Calu3 (cell line): ENCODE measurements around the gene PCDHB10. TPM values are rescaled to one million over a fixed set of nuclear protein-coding genes. Genes with fewer than 3 reads are reported as not detected.
"Not testable (repeated sequence)": the region's sequence is repeated elsewhere in the genome, so short reads cannot be mapped to it uniquely, and the experiment has no call there.

ENCODE experiments used
- BruUV-seq: library from RNA; stranded (reverse); fragments of 400-500 nt; replicated peaks from 2 replicates; lab custom pipeline; 2021; lab: Mats Ljungman, UMichigan
- CTCF ChIA-PET: fragments of 300-600 bp; sonication (Branson Sonifier 250); formaldehyde crosslinking; loops from one replicate; lab custom pipeline; 2022; ENCODE audit warnings: antibody characterized with exemption; lab: Charles Lee
- DNase-seq: peaks from one replicate; pipeline ENCODE4 v3.0.0; 2022
- H3K27ac Mint-ChIP-seq: one replicate; pipeline ENCODE4 v1.8.0; 2022; ENCODE audit warnings: mixed read lengths; ENCODE audit not compliant: unreplicated experiment
- H3K27me3 Mint-ChIP-seq: one replicate; pipeline ENCODE4 v1.8.0; 2022; ENCODE audit warnings: mixed read lengths; ENCODE audit not compliant: unreplicated experiment
- H3K36me3 Mint-ChIP-seq: one replicate; pipeline ENCODE4 v1.8.0; 2022; ENCODE audit warnings: mild to moderate bottlenecking, moderate library complexity, mixed read lengths; ENCODE audit not compliant: insufficient read depth, unreplicated experiment
- H3K4me1 Mint-ChIP-seq: one replicate; pipeline ENCODE4 v1.8.0; 2022; ENCODE audit warnings: mild to moderate bottlenecking, low read depth, mixed read lengths; ENCODE audit not compliant: unreplicated experiment
- H3K4me3 Mint-ChIP-seq: one replicate; pipeline ENCODE4 v1.8.0; 2022; ENCODE audit warnings: mild to moderate bottlenecking, low read depth, moderate library complexity, mixed read lengths; ENCODE audit not compliant: unreplicated experiment
- H3K9me3 Mint-ChIP-seq: one replicate; pipeline ENCODE4 v1.8.0; 2022; ENCODE audit warnings: low read depth, mixed read lengths; ENCODE audit not compliant: unreplicated experiment
- intact Hi-C: fragments of 100-400 bp; cut with micrococcal nuclease; formaldehyde crosslinking; loops from one replicate; pipeline ENCODE4 v1.10.0; 2022; ENCODE audit not compliant: unreplicated experiment
- total RNA-seq: library from RNA; stranded (reverse); gene quantifications from 2 replicates; pipeline ENCODE4 v1.2.3, GENCODE V29; 2022
- TF ChIP-seq, protein P1 (sequence below): fragments of 200-600 bp; IDR thresholded peaks from one replicate; pipeline ENCODE4 v1.8.0; 2022; ENCODE audit warnings: antibody characterized with exemption; ENCODE audit not compliant: unreplicated experiment

The PCDHB10 gene
- total RNA-seq, 1 experiment from 2014 or later = 1.0 TPM

DNA sequence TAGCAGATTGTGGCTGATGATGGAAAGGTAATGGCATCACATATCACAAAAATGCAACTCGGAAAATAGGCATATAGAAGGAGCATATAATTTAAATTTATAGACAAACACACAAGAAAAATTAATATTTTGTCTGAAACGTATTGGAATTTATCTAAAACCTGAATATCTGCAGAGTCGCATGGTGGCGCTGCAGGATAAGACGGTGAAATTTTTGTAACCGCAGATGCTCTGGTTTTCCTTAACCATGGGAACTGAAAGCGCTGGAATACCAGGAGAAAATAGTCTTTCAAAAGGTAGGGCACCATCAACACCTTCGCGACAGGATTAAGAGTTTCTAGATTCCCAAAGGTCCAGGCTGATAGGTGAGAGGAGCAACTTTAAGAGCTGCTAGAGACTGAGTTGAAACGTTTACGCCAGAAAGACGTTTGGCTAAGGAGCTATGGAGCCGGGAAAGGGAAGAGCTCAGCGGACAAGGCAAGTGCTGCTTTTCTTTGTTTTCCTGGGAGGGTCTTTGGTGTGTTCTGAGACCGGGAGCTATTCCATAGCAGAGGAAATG lies 42.0 kb downstream of the PCDHB10 start:
- Mint-ChIP-seq H3K9me3 (peaks cover 18% of the 10 kb centered on the region), H3K4me3 (no peak overlapping the region), H3K27ac (no peak overlapping the region), H3K27me3 (no peaks in the 10 kb centered on the region), H3K4me1 (no peaks in the 10 kb centered on the region), H3K36me3 (no peaks in the 10 kb centered on the region)
- CTCF ChIA-PET = no interaction called here
- BruUV-seq = no TSS peak
- no peak for DNase-seq
- intact Hi-C loops = no loop called here
- TF ChIP-seq, protein P1, sequence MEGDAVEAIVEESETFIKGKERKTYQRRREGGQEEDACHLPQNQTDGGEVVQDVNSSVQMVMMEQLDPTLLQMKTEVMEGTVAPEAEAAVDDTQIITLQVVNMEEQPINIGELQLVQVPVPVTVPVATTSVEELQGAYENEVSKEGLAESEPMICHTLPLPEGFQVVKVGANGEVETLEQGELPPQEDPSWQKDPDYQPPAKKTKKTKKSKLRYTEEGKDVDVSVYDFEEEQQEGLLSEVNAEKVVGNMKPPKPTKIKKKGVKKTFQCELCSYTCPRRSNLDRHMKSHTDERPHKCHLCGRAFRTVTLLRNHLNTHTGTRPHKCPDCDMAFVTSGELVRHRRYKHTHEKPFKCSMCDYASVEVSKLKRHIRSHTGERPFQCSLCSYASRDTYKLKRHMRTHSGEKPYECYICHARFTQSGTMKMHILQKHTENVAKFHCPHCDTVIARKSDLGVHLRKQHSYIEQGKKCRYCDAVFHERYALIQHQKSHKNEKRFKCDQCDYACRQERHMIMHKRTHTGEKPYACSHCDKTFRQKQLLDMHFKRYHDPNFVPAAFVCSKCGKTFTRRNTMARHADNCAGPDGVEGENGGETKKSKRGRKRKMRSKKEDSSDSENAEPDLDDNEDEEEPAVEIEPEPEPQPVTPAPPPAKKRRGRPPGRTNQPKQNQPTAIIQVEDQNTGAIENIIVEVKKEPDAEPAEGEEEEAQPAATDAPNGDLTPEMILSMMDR = no peak

DNA sequence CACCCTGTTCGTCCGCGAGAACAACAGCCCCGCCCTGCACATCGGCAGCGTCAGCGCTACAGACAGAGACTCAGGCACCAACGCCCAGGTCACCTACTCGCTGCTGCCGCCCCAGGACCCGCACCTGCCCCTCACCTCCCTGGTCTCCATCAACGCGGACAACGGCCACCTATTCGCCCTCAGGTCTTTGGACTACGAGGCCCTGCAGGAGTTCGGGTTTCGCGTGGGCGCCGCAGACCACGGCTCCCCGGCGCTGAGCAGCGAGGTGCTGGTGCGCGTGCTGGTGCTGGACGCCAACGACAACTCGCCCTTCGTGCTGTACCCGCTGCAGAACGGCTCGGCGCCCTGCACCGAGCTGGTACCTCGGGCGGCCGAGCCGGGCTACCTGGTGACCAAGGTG lies 43.8 kb downstream of the PCDHB10 start:
- BruUV-seq, H3K36me3 Mint-ChIP-seq, DNase-seq, CTCF ChIA-PET, H3K27me3 Mint-ChIP-seq, H3K4me1 Mint-ChIP-seq, H3K4me3 Mint-ChIP-seq, H3K27ac Mint-ChIP-seq, intact Hi-C loops: not testable (repeated sequence)
- peaks cover 25% of the 10 kb centered on the region for H3K9me3 Mint-ChIP-seq

DNA sequence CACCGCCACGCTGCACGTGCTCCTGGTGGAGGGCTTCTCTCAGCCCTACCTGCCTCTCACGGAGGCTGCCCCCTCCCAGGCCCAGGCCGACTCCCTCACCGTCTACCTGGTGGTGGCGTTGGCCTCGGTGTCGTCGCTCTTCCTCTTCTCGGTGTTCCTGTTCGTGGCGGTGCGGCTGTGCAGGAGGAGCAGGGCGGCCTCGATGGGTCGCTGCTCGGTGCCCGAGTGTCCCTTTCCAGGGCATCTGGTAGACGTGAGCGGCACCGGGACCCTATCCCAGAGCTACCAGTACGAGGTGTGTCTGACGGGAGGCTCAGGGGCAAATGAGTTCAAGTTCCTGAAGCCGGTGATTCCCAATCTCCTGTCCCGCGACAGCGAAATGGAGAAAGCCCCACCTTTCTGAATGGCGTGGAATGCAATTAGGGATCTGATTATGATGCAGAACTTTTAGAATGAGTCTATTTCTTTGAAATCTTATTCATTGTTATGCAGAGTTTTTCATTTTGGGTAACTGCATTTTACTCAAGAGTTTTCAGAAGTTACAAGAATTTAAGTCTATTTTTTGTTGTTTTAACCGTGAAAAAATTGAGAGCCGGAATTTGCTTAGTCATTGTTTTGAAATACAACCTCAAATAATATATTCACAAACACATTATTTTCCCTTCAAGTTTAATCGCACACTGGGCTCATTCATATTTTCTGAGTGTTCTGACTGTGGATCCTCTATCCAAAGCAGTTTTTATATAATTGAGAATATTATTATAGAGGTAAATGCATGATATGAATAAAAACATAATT lies 44.6 kb downstream of the PCDHB10 start:
- no TSS peak for BruUV-seq
- Mint-ChIP-seq H3K9me3 (peaks cover 23% of the 10 kb centered on the region), H3K27me3 (no peaks in the 10 kb centered on the region), H3K4me1 (no peaks in the 10 kb centered on the region), H3K27ac (no peak overlapping the region), H3K4me3 (no peak overlapping the region), H3K36me3 (no peaks in the 10 kb centered on the region)
- TF ChIP-seq, protein P1 = no peak
- intact Hi-C loops = no loop called here
- CTCF ChIA-PET = no interaction called here
- DNase-seq = no peak

DNA sequence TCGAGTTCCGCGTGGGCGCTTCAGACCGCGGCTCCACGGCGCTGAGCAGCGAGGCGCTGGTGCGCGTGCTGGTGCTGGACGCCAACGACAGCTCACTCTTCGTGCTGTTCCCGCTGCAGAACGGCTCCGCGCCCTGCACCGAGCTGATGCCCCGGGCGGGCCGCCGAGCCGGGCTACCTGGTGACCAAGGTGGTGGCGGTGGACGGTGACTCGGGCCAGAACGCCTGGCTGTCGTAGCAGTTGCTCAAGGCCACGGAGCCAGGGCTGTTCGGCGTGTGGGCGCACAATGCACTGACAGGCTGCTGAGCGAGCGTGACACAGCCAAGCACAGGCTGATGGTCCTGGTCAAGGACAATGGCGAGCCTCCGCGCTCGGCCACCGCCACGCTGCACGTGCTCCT lies 49.3 kb downstream of the PCDHB10 start:
- no peaks in the 10 kb centered on the region for H3K36me3 Mint-ChIP-seq
- intact Hi-C loops = no loop called here
- no peak for DNase-seq
- no peak overlapping the region for H3K27ac Mint-ChIP-seq
- TF ChIP-seq, protein P1 = no peak
- H3K9me3 Mint-ChIP-seq = peaks cover 18% of the 10 kb centered on the region
- no peaks in the 10 kb centered on the region for H3K27me3 Mint-ChIP-seq
- no peak overlapping the region for H3K4me3 Mint-ChIP-seq
- H3K4me1 Mint-ChIP-seq = no peaks in the 10 kb centered on the region
- BruUV-seq = no TSS peak
- CTCF ChIA-PET = no interaction called here

Other genes with a start within 250 kb of the PCDHB10 start
- 12.6 and 17.1 TPM in 2 replicates for gene PCDHAC2, start 225.9 kb upstream of the PCDHB10 start, total RNA-seq
- not detected in 2 replicates for gene PCDHB1, start 141.0 kb upstream of the PCDHB10 start, total RNA-seq
- gene PCDHB2, start 97.7 kb upstream of the PCDHB10 start, total RNA-seq = 0.24 TPM in 1 of 2 replicates, not detected in the other
- gene PCDHB3, start 91.9 kb upstream of the PCDHB10 start, total RNA-seq = 0.09 and 0.10 TPM in 2 replicates
- not detected in 2 replicates for gene PCDHB4, start 70.5 kb upstream of the PCDHB10 start, total RNA-seq
- gene PCDHB5, start 57.1 kb upstream of the PCDHB10 start, total RNA-seq = not detected in 2 replicates
- gene PCDHB6, start 42.3 kb upstream of the PCDHB10 start, total RNA-seq = not detected in 2 replicates
- gene PCDHB7, start 19.7 kb upstream of the PCDHB10 start, total RNA-seq = 0.26 and 0.37 TPM in 2 replicates
- 0.21 and 0.61 TPM in 2 replicates for gene PCDHB8, start 14.6 kb upstream of the PCDHB10 start, total RNA-seq
- 0.35 and 0.66 TPM in 2 replicates for gene PCDHB16, start 10.0 kb upstream of the PCDHB10 start, total RNA-seq
- gene PCDHB9, start 5.2 kb upstream of the PCDHB10 start, total RNA-seq = 2.4 and 3.5 TPM in 2 replicates
- 0.83 and 0.85 TPM in 2 replicates for gene PCDHB11, start 7.3 kb downstream of the PCDHB10 start, total RNA-seq
- gene PCDHB12, start 16.4 kb downstream of the PCDHB10 start, total RNA-seq = 1.3 and 1.6 TPM in 2 replicates
- gene PCDHB13, start 21.6 kb downstream of the PCDHB10 start, total RNA-seq = 0.86 and 1.1 TPM in 2 replicates
- gene PCDHB14, start 31.0 kb downstream of the PCDHB10 start, total RNA-seq = 5.7 and 6.3 TPM in 2 replicates
- 1.1 and 1.4 TPM in 2 replicates for gene PCDHB15, start 53.0 kb downstream of the PCDHB10 start, total RNA-seq
- gene SLC25A2, start 111.7 kb downstream of the PCDHB10 start, total RNA-seq = 0.26 and 0.27 TPM in 2 replicates
- 73.2 and 79.6 TPM in 2 replicates for gene TAF7, start 128.4 kb downstream of the PCDHB10 start, total RNA-seq
- 0.29 TPM in 1 of 2 replicates, not detected in the other for gene PCDHGA1, start 138.2 kb downstream of the PCDHB10 start, total RNA-seq
- gene PCDHGA2, start 146.4 kb downstream of the PCDHB10 start, total RNA-seq = not detected in 2 replicates
- gene PCDHGA3, start 151.5 kb downstream of the PCDHB10 start, total RNA-seq = not detected in 2 replicates
- 0.19 and 0.20 TPM in 2 replicates for gene PCDHGB1, start 157.7 kb downstream of the PCDHB10 start, total RNA-seq
- 0.07 TPM in 2 replicates for gene PCDHGA4, start 162.7 kb downstream of the PCDHB10 start, total RNA-seq
- 0.34 and 0.38 TPM in 2 replicates for gene PCDHGB2, start 167.6 kb downstream of the PCDHB10 start, total RNA-seq
- 0.10 and 0.12 TPM in 2 replicates for gene PCDHGA5, start 171.8 kb downstream of the PCDHB10 start, total RNA-seq
- 1.2 and 1.6 TPM in 2 replicates for gene PCDHGB3, start 177.9 kb downstream of the PCDHB10 start, total RNA-seq
- 0.71 and 0.80 TPM in 2 replicates for gene PCDHGA6, start 181.5 kb downstream of the PCDHB10 start, total RNA-seq
- 0.73 and 0.90 TPM in 2 replicates for gene PCDHGA7, start 190.4 kb downstream of the PCDHB10 start, total RNA-seq
- 7.0 and 8.2 TPM in 2 replicates for gene PCDHGB4, start 195.3 kb downstream of the PCDHB10 start, total RNA-seq
- gene PCDHGA8, start 200.3 kb downstream of the PCDHB10 start, total RNA-seq = 0.95 and 1.1 TPM in 2 replicates
- gene PCDHGB5, start 205.6 kb downstream of the PCDHB10 start, total RNA-seq = 9.1 and 12.4 TPM in 2 replicates
- 16.0 and 18.1 TPM in 2 replicates for gene PCDHGA9, start 210.4 kb downstream of the PCDHB10 start, total RNA-seq
- gene PCDHGB6, start 215.7 kb downstream of the PCDHB10 start, total RNA-seq = 9.6 and 13.4 TPM in 2 replicates
- 2.6 and 3.7 TPM in 2 replicates for gene PCDHGA10, start 220.6 kb downstream of the PCDHB10 start, total RNA-seq
- gene PCDHGB7, start 225.3 kb downstream of the PCDHB10 start, total RNA-seq = 9.8 and 13.6 TPM in 2 replicates
- gene PCDHGA11, start 228.7 kb downstream of the PCDHB10 start, total RNA-seq = 2.3 and 2.8 TPM in 2 replicates
- 2.1 and 2.9 TPM in 2 replicates for gene PCDHGA12, start 238.2 kb downstream of the PCDHB10 start, total RNA-seq